ENCODE data around the gene ALDH1A1. TPM values are rescaled to one million over a fixed set of nuclear protein-coding genes. Genes with fewer than 3 reads are reported as not detected.

ALDH1A1 gene
- polyA plus RNA-seq, 1 donor (not counting 4 experiments of a cell fraction or from before 2014, with no cell fraction given): 0.08 TPM

- dilution Hi-C loops (cut with MboI; ENCODE audit: extremely low pct_ligation_motif_present, low sequenced_read_pairs): no loop called here
- no peaks in the 10 kb centered on the region for H3K4me1 ChIP-seq (ENCODE audit: control insufficient read depth, extremely low read depth, insufficient read depth, low read length)
- DNase-seq (ENCODE audit: low read depth, low spot score) (no peak), FAIRE-seq (no peak)
- H3K4me2 ChIP-seq (ENCODE audit: control insufficient read depth, extremely low read depth, insufficient read depth, low read depth, low read length): no peak overlapping the region
- H3K9me3 ChIP-seq (ENCODE audit: control insufficient read depth, low read depth, low read length): no peaks in the 10 kb centered on the region
- no peak overlapping the region for H3K27ac ChIP-seq (ENCODE audit: control insufficient read depth, insufficient read depth, low read length)
- no peak overlapping the region for H2AFZ ChIP-seq (ENCODE audit: control insufficient read depth, low read length)
- H3K79me2 ChIP-seq (ENCODE audit: control insufficient read depth, insufficient read depth, low read length): no peaks in the 10 kb centered on the region
- no peak overlapping the region for H3K9ac ChIP-seq (ENCODE audit: control insufficient read depth, extremely low read depth, insufficient read depth, low read length)
- H4K20me1 ChIP-seq (ENCODE audit: control insufficient read depth, extremely low read depth, insufficient read depth, low read length): no peaks in the 10 kb centered on the region
- H3K4me3 ChIP-seq (ENCODE audit: control insufficient read depth in 2 of 3, extremely low read depth in 1 of 3, insufficient read depth in 2 of 3, low read depth in 1 of 3, low read length in 3 of 3): no peak overlapping the region
- H3K36me3 ChIP-seq (ENCODE audit: control insufficient read depth in 2 of 2, extremely low read depth in 1 of 2, insufficient read depth in 2 of 2, low read length in 2 of 2): no peaks in the 10 kb centered on the region
- no peaks in the 10 kb centered on the region for H3K9me1 ChIP-seq (ENCODE audit: control insufficient read depth, extremely low read depth, insufficient read depth, low read length)
- TF ChIP-seq EZH2 (IDR thresholded peaks at IDR 0.05; ENCODE audit: low read length): no peak
- H3K27me3 ChIP-seq (ENCODE audit: control insufficient read depth, extremely low read depth, insufficient read depth, low read length): no peaks in the 10 kb centered on the region
These were observed 78.5 kb downstream of the ALDH1A1 start for GRCh38 chr9:72874344-72874743.

GRCh38 chr9:72873456-72873855 is 79.4 kb downstream of the ALDH1A1 start:
- Histone ChIP-seq H3K79me2 (ENCODE audit: control insufficient read depth, insufficient read depth, low read length) (no peaks in the 10 kb centered on the region), H3K36me3 (ENCODE audit: control insufficient read depth in 2 of 2, extremely low read depth in 1 of 2, insufficient read depth in 2 of 2, low read length in 2 of 2) (no peaks in the 10 kb centered on the region), H3K9ac (ENCODE audit: control insufficient read depth, extremely low read depth, insufficient read depth, low read length) (no peak overlapping the region), H3K9me1 (ENCODE audit: control insufficient read depth, extremely low read depth, insufficient read depth, low read length) (no peaks in the 10 kb centered on the region), H3K4me2 (ENCODE audit: control insufficient read depth, extremely low read depth, insufficient read depth, low read depth, low read length) (no peak overlapping the region), H3K4me1 (ENCODE audit: control insufficient read depth, extremely low read depth, insufficient read depth, low read length) (no peaks in the 10 kb centered on the region), H3K27ac (ENCODE audit: control insufficient read depth, insufficient read depth, low read length) (no peak overlapping the region), H3K9me3 (ENCODE audit: control insufficient read depth, low read depth, low read length) (no peaks in the 10 kb centered on the region), H2AFZ (ENCODE audit: control insufficient read depth, low read length) (no peak overlapping the region), H3K4me3 (ENCODE audit: control insufficient read depth in 2 of 3, extremely low read depth in 1 of 3, insufficient read depth in 2 of 3, low read depth in 1 of 3, low read length in 3 of 3) (no peak overlapping the region), H3K27me3 (ENCODE audit: control insufficient read depth, extremely low read depth, insufficient read depth, low read length) (no peaks in the 10 kb centered on the region), H4K20me1 (ENCODE audit: control insufficient read depth, extremely low read depth, insufficient read depth, low read length) (no peaks in the 10 kb centered on the region)
- no peak for DNase-seq (ENCODE audit: low read depth, low spot score)
- TF ChIP-seq, protein P1, sequence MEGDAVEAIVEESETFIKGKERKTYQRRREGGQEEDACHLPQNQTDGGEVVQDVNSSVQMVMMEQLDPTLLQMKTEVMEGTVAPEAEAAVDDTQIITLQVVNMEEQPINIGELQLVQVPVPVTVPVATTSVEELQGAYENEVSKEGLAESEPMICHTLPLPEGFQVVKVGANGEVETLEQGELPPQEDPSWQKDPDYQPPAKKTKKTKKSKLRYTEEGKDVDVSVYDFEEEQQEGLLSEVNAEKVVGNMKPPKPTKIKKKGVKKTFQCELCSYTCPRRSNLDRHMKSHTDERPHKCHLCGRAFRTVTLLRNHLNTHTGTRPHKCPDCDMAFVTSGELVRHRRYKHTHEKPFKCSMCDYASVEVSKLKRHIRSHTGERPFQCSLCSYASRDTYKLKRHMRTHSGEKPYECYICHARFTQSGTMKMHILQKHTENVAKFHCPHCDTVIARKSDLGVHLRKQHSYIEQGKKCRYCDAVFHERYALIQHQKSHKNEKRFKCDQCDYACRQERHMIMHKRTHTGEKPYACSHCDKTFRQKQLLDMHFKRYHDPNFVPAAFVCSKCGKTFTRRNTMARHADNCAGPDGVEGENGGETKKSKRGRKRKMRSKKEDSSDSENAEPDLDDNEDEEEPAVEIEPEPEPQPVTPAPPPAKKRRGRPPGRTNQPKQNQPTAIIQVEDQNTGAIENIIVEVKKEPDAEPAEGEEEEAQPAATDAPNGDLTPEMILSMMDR (optimal IDR thresholded peaks at IDR 0.05 in 1 of 3, IDR thresholded peaks at IDR 0.05 in 1 of 3, conservative IDR thresholded peaks at IDR 0.05 in 1 of 3; ENCODE audit: extremely low read depth in 1 of 3, insufficient read depth in 2 of 3, low read length in 3 of 3): no peak
- TF ChIP-seq EZH2 (IDR thresholded peaks at IDR 0.05; ENCODE audit: low read length): no peak
- dilution Hi-C loops (cut with MboI; ENCODE audit: extremely low pct_ligation_motif_present, low sequenced_read_pairs): no loop called here
- FAIRE-seq: no peak

GRCh38 chr9:72872718-72873117 is 80.1 kb downstream of the ALDH1A1 start:
- H2AFZ ChIP-seq (ENCODE audit: control insufficient read depth, low read length): no peak overlapping the region
- H3K4me1 ChIP-seq (ENCODE audit: control insufficient read depth, extremely low read depth, insufficient read depth, low read length): no peaks in the 10 kb centered on the region
- no peak for DNase-seq (ENCODE audit: low read depth, low spot score)
- TF ChIP-seq, protein P1 (optimal IDR thresholded peaks at IDR 0.05 in 1 of 3, IDR thresholded peaks at IDR 0.05 in 1 of 3, conservative IDR thresholded peaks at IDR 0.05 in 1 of 3; ENCODE audit: extremely low read depth in 1 of 3, insufficient read depth in 2 of 3, low read length in 3 of 3): no peak
- no peak for TF ChIP-seq EZH2 (IDR thresholded peaks at IDR 0.05; ENCODE audit: low read length)
- no peaks in the 10 kb centered on the region for H3K9me3 ChIP-seq (ENCODE audit: control insufficient read depth, low read depth, low read length)
- H3K4me2 ChIP-seq (ENCODE audit: control insufficient read depth, extremely low read depth, insufficient read depth, low read depth, low read length): no peak overlapping the region
- FAIRE-seq: no peak
- H3K9ac ChIP-seq (ENCODE audit: control insufficient read depth, extremely low read depth, insufficient read depth, low read length): no peak overlapping the region
- H3K27ac ChIP-seq (ENCODE audit: control insufficient read depth, insufficient read depth, low read length): no peak overlapping the region
- dilution Hi-C loops (cut with MboI; ENCODE audit: extremely low pct_ligation_motif_present, low sequenced_read_pairs): no loop called here
- H3K27me3 ChIP-seq (ENCODE audit: control insufficient read depth, extremely low read depth, insufficient read depth, low read length): no peaks in the 10 kb centered on the region
- no peaks in the 10 kb centered on the region for H3K79me2 ChIP-seq (ENCODE audit: control insufficient read depth, insufficient read depth, low read length)
- H4K20me1 ChIP-seq (ENCODE audit: control insufficient read depth, extremely low read depth, insufficient read depth, low read length): no peaks in the 10 kb centered on the region
- no peaks in the 10 kb centered on the region for H3K9me1 ChIP-seq (ENCODE audit: control insufficient read depth, extremely low read depth, insufficient read depth, low read length)
- no peak overlapping the region for H3K4me3 ChIP-seq (ENCODE audit: control insufficient read depth in 2 of 3, extremely low read depth in 1 of 3, insufficient read depth in 2 of 3, low read depth in 1 of 3, low read length in 3 of 3)
- H3K36me3 ChIP-seq (ENCODE audit: control insufficient read depth in 2 of 2, extremely low read depth in 1 of 2, insufficient read depth in 2 of 2, low read length in 2 of 2): no peaks in the 10 kb centered on the region
